GM18507 (cell line): ENCODE measurements around the gene SHPK.
"Not testable (repeated sequence)": the region's sequence is repeated elsewhere in the genome, so short reads cannot be mapped to it uniquely, and the experiment has no call there.

Experiments
- DNase-seq: peaks from one replicate; pipeline ENCODE4 v3.0.0; 2011; ENCODE audit warnings: low read depth; ENCODE audit not compliant: insufficient read length; ENCODE audit errors: extremely low spot score
- FAIRE-seq: peaks from 2 replicates; lab custom pipeline; 2011; peaks lifted over from hg19 to GRCh38; lab: Jason Lieb, UNC

Gene SHPK

DNA sequence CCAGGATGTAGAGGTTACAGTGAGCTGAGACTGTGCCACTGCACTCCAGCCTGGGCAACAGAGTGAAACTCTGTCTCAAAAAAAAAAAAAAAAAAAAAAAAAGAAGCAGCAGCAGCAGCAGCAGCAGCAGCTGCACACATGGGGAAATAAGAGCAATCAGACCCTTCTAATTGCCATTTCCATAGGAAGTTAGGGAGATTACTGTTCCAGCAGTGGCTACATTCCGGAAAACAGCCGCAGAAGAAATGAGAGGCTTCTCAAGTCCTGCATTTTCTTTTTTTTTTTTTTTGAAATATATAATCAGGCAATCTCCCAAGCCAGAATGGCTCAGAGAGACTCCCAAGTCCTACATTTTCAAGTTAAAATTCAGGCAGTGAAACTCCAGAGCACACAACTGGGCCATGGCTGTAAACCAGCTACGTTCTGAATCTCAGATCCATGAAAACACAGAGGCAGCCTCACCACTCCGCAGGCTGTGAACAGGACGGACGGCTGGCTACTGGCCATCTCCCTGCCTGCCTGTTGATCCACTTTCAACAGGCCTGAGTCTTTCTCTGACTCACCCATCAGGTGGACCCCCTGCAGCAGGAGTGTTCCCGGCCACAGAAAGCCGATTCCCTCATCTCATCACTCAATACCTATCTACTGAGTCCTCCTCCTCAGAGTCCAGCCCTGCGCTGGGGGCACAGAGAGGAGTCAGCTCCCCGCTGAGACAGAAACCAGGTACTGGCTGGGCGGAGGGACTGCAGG, 41.8 kb downstream of the SHPK start:
- FAIRE-seq = no peak
- DNase-seq = no peak

GRCh38 chr17:3593384-3593783, 42.7 kb downstream of the SHPK start:
- no peak for FAIRE-seq
- DNase-seq = no peak

DNA sequence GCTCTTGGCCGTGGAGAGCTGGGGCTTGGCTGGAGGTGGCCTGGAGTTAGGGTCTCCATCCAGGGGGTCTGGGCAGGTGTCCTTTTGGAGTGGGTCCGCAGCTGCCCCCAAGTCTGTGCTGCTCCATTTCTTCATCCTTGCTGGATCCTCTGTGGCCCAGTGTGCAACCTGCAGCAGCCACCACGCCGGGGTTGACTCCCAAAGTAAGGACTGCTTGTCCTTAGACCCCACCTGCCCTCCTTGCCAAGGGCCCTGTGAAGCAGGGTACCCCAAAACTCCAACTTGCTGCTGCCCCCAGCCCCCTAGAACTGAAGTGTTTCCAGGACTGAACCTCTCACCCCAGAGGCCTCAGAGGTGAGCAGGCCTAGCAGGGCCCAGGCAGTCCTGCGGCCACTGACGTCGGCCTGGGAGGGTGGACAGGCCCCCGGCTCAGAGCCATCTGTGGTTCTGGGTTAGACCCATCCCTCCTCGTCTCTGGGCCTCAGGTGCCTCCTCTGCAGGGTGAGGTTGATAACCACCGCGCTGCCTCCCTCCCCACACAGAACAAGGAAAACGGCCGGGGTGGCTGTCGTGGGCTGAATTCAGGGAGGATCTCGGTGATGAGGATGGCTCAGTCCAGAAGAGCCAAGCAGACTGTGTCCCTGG, 43.7 kb downstream of the SHPK start:
- DNase-seq (no peak), FAIRE-seq (no peak)

DNA sequence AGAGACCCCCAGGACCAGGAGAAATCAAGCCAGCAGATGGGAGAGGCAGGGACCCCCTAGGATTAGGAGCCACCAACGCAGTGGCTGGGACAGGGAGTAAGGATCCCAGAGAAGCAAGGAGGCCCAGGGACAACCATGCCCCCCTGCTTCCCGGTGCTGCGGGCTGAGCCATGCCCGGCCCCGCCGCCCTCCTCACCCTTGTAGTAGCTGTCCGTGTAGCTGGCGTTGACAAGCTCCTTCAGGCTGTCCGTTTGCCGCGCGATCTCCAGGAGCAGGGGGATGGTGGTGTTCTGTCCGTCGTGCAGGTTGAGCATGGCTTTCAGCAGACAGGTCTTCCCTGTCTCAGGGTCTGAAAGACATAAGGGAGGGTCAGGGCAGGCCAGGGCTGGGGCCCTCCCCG, 45.3 kb downstream of the SHPK start:
- FAIRE-seq (no peak), DNase-seq (no peak)

DNA sequence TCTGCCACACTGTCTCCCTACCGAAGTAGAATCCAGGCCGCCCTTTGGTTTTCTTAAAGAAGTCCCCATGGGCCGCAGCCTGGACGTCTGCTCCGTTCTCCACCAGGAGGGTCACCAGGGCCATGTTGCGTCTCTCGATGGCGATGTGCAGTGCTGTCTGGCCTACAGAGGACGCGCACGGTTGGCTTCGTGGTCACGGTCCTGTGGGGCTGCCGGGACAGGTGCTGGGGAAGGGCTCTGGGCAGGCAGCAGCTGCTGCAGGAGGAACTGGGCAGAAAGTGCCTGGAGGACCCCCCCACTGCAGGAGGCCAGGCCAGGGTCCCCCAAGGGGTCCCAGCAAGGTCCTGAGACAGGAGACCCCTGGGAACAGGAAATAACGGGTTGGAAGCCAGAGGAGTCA, 45.8 kb downstream of the SHPK start:
- DNase-seq = no peak
- no peak for FAIRE-seq

DNA sequence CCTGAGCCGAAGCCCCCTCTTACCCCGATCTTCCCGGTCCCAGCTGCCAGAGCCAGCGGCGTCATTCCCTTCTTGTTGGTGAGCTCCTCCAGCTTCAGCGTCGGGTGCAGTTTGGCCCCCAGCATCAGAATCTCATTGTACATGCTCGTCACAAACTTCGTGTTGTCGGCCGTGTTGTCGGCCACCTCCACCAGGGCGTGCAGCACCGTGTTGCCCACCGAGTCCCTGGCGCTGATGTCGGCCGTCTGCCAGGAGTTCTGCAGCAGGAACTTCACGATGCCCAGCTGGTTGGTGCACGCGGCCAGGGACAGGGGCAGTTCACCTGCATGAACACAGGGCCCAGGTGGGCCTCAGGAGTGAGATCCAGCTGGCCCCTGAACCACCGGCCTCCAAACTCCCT, 46.3 kb downstream of the SHPK start:
- DNase-seq (no peak), FAIRE-seq (no peak)

- no peak for FAIRE-seq
Measured at GRCh38 chr17:3585826-3586225, 50.2 kb downstream of the SHPK start.

DNA sequence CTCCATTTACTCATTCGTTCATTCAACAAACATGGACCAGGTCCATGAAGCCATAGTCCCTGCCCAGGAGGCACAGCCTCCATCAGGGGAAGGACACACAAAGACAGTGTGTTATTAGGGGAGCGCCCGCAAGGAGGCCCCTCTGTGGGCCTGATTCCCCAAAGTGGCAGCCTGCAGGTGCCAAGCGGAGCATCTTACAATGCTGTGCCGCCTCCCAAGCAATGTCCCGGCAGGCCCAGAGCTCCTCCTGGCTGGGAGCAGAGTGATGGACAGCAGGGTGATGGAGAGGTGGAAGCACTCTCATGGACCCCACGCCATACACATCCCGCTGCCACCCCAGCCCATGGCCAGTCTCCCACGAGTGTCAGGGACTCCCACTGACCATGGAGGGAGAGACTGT, 52.6 kb downstream of the SHPK start:
- no peak for FAIRE-seq
- DNase-seq = no peak

More at GRCh38 chr17:3585826-3586225, 50.2 kb downstream of the SHPK start:
- no peak for DNase-seq

DNA sequence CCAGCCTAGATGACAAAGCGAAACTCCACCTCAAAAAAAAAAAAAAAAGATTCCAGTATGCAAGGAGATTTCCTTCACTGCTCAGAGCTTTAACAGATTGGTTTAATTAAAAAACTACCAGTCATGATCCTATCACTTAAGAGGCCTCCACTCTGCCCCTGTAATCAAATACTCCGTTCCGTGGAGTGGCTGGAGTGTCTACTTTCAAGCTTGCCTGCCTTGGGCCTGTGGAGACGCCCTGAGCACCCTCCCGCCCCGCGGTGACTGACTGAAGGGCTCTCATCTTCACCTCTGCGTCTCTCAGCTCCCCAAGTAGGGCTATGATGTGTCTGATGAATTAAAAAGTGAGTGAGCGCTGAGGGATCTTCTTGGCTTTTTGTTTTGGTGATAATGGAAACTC, 53.1 kb downstream of the SHPK start:
- DNase-seq = no peak
- no peak for FAIRE-seq

DNA sequence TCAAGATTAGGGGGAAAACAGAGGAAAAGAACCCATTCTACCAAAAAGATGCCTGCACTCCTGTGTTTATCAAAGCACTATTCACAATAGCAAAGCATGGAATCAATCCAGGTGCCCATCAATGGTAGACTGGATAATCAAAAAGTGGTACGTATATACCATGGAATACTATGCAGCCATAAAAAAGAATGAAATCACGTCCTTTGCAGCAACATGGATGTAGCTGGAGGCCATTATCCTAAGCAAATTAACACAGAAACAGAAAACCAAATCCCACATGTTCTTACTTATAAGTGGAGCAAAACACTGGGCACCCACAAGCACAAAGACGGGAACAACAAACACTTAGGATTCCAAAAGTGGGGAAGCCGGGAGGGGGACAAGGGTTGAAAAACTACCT, 57.4 kb downstream of the SHPK start:
- not testable (repeated sequence) for FAIRE-seq, DNase-seq

- FAIRE-seq = no peak
- no peak for DNase-seq
Measured at GRCh38 chr17:3576970-3577369, 59.1 kb downstream of the SHPK start.

- DNase-seq (no peak), FAIRE-seq (no peak)
Measured at GRCh38 chr17:3575511-3575910, 60.5 kb downstream of the SHPK start.

GRCh38 chr17:3574231-3574630, 61.8 kb downstream of the SHPK start:
- FAIRE-seq (no peak), DNase-seq (no peak)

- no peak for DNase-seq
- FAIRE-seq = no peak
Measured at GRCh38 chr17:3573246-3574100, 62.6 kb downstream of the SHPK start.

DNA sequence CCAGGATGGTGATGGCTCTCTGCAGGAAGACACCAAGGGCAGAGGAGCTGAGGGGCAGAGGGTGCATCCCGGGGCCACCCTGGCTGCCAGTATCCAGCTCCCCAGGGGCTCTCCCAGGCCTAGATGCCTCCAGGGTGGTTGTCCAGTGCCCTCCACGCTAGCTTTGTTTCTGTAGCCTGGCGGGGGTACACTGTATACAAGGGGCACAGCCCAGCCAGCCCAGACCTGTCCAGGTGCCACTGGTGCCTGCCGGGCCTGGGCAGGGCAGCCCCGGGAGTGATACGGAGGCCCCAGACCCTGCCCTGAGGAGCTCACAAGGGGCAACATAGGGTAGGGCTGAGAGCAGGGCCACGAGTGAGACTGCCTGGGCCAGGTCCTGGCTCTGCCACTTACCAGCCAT, 63.8 kb downstream of the SHPK start:
- DNase-seq = no peak
- FAIRE-seq = no peak

GRCh38 chr17:3571043-3571900, 64.8 kb downstream of the SHPK start:
- DNase-seq = no peak
- FAIRE-seq = no peak

GRCh38 chr17:3569534-3570137, 66.4 kb downstream of the SHPK start:
- FAIRE-seq (no peak), DNase-seq (no peak)

- FAIRE-seq (no peak), DNase-seq (no peak)
Measured at GRCh38 chr17:3566551-3566950, 69.5 kb downstream of the SHPK start.

DNA sequence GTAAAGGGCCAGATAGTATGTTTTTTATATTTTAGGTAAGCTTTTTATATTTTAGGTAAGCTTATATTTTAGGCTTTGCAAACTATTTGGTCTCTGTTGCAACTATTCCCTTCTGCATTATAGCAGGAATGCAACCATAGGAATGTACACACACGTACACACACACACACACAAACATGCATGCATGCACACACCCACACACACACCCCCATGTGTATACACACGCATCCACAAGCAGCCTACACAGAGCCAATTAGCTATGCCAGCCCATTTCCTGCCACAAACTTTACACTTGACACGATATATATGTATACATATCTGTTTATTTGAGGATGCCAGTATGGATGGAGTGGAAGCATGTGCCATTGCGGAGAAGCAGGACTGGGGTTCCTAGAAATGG, 70.9 kb downstream of the SHPK start:
- DNase-seq = no peak
- FAIRE-seq = no peak
